Left cardiac atrium (tissue), 4 donors: ENCODE data around the gene CLASP2. TPM values are rescaled to one million over a fixed set of nuclear protein-coding genes. Genes with fewer than 3 reads are reported as not detected.
"Not testable (repeated sequence)": the region's sequence is repeated elsewhere in the genome, so short reads cannot be mapped to it uniquely, and the experiment has no call there.

Experiments used
- ATAC-seq, 2 donors: fragments of 200-7000 bp; cut with Tn5 transposase; one replicate each; pipeline ENCODE4 v1.9.1; 2020; ENCODE audit warnings: mild to moderate bottlenecking in 2 of 2, moderate library complexity in 2 of 2
- DNase-seq: peaks from one replicate; pipeline ENCODE4 v3.0.0-alpha.2; 2020
- intact Hi-C, 2 donors: fragments of 100-400 bp; cut with DNase I; formaldehyde crosslinking; loops; one replicate each; pipeline versions ENCODE4 v1.14.1 to v1.15.1; 2022 to 2023
- total RNA-seq, 2 donors: library from RNA; stranded (reverse); fragmentation: NEBNext Ultra II Directional; extraction: Animal tissue kit (Norgen Biotek cat#: 25700); gene quantifications; one replicate each; pipeline ENCODE4 v1.2.1, GENCODE V29; 2021
- donor health status: DM: no; HTN: yes; CAD: no.
- donor health status: DM: no; HTN: yes; CAD: no; lungs with severe emphysema.
- donor health status: DM: yes; HTN: yes; CAD: no.
- donor health status: Dilated cardiomyopathy.

CLASP2 gene
- total RNA-seq, 2 donors from 2014 or later = 52.9 to 61.4 TPM

DNA sequence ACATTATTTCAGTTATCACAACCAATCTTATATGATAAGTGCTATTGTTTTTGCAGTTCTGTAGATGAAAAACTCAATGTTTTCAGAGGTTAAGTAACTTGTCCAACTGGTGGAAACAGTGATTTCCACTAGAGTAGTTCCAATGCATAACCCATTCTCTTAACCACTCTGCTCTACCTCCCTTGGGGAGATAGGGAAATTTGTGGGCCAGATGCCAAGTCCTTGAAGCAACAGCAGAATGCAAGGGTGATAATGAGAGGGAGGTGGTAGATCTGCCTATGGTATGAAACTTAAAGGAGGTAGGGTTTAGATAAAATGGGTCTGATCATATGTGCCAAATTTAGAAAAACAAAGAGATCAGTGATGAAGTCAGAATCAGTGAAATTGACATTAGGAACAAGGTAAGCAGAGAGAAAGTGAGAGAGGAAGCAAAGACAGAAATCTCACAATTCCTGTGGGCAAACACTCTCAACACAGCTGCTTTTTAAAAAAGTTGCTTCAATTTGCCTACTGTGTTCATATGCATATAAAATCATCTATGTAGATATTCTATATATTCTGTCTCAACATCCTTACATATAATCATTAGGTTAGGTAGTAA, 227.3 kb downstream of the CLASP2 start:
- ATAC-seq (no peak), DNase-seq (no peak)
- intact Hi-C loops = no loop called here

GRCh38 chr3:33488683-33489082, 229.4 kb downstream of the CLASP2 start:
- intact Hi-C loops = no loop called here
- DNase-seq = no peak
- no peak for ATAC-seq

- intact Hi-C loops = no loop called here
- DNase-seq = no peak
- no peak for ATAC-seq
These were observed 229.8 kb downstream of the CLASP2 start for GRCh38 chr3:33488246-33488645.

- DNase-seq (no peak), ATAC-seq (no peak)
These were observed 235.9 kb downstream of the CLASP2 start for GRCh38 chr3:33482111-33482521.

GRCh38 chr3:33474896-33475295, 243.2 kb downstream of the CLASP2 start:
- intact Hi-C loops = no loop called here
- ATAC-seq (no peak), DNase-seq (no peak)

More at GRCh38 chr3:33482111-33482521, 235.9 kb downstream of the CLASP2 start:
- intact Hi-C loops = no loop called here

GRCh38 chr3:33473813-33474212, 244.2 kb downstream of the CLASP2 start:
- intact Hi-C loops = no loop called here
- no peak for ATAC-seq

GRCh38 chr3:33467786-33468185, 250.3 kb downstream of the CLASP2 start:
- no peak for ATAC-seq
- intact Hi-C loops = no loop called here

More at GRCh38 chr3:33473813-33474212, 244.2 kb downstream of the CLASP2 start:
- no peak for DNase-seq

DNA sequence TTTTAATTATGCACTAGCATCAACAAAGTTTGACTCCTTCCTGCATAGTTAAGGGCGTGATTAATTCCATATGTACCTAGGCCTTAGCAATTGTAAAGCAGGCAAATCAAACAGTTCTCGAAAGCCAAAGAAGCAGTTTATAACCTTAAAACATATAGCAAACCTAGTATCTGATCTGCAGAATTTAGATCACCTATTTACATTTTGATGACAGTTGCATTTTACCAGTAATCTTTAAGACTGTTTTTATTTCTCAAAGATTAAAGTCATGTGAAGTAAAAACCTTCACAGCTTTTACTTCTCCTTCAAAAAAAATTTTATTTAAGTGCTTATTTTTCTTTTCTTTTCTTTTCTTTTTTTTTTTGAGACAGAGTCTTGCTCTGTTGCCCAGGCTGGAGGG, 257.0 kb downstream of the CLASP2 start:
- no peak for ATAC-seq
- DNase-seq = no peak
- intact Hi-C loops = no loop called here

More at GRCh38 chr3:33467786-33468185, 250.3 kb downstream of the CLASP2 start:
- DNase-seq = no peak

GRCh38 chr3:33459577-33459976, 258.5 kb downstream of the CLASP2 start:
- ATAC-seq, intact Hi-C loops, DNase-seq: not testable (repeated sequence)

GRCh38 chr3:33458446-33458845, 259.6 kb downstream of the CLASP2 start:
- intact Hi-C loops = no loop called here
- DNase-seq (no peak), ATAC-seq (no peak)

DNA sequence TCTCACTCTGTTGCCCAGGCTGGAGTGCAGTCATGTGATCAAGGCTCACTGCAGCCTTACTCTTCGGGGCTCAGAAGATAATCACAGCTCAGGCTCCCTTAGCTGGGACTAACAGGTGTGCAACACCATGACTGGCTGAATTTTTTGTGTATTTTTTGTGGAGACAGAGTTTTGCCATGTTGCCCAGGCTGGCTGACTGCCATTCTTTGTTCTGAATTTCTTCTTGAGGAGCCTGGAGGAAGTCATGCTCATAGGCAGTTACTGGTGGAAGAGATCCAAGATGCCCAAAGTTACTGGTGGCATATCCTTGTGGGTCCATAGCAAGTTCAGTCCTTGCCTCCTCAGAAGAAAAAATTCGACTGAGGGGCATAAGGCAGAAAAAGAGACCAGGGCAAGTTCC, 261.3 kb downstream of the CLASP2 start:
- no peak for ATAC-seq
- no peak for DNase-seq
- intact Hi-C loops = no loop called here

DNA sequence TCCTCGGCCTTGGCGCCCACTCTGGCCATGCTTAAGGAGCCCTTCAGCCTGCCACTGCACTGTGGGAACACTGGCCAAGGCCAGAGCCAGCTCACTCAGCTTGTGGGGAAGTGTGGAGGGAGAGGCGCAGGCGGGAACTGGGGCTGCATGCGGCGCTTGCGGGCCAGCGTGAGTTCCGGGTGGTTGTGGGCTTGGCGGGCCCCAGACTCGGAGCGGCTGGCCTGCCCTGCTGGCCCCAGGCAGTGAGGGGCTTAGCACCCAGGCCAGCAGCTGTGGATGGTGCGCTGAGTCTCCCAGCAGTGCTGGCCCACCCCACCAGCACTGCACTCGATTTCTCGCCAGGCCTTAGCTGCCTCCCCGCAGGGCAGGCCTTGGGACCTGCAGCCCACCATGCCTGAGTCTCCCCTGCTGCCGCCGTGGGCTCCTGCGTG, 264.7 kb downstream of the CLASP2 start:
- no peak for ATAC-seq
- intact Hi-C loops = no loop called here
- no peak for DNase-seq

- DNase-seq, intact Hi-C loops, ATAC-seq: not testable (repeated sequence)
These were observed 266.1 kb downstream of the CLASP2 start for GRCh38 chr3:33451994-33452393.

GRCh38 chr3:33447958-33448357, 270.1 kb downstream of the CLASP2 start:
- intact Hi-C loops = no loop called here
- ATAC-seq = no peak
- no peak for DNase-seq

DNA sequence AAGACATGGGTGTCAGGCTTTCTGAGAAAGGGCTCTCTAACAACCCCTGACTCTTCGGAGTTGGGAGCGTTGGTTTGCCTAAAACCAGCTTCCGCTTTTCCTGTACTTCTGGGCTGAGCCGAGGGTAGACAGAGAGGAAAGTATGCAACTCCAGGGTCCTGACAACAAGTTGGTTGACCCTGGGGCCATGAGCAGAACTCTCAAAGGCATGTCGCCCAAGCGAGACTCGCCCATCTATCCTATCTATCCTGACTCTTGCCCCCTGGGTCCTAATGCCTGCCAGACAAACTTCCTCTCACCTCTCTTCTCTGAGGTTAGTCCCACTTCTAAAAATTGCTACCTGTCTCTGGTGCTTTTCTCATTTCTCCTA, 270.8 kb downstream of the CLASP2 start:
- intact Hi-C loops, DNase-seq, ATAC-seq: not testable (repeated sequence)

Other genes with a start within 250 kb of the CLASP2 start
- gene PDCD6IP, start 80.4 kb upstream of the CLASP2 start, total RNA-seq = 100 to 1,000 TPM; 138 to 147 TPM